Muscle layer of colon (tissue), 2 donors: ENCODE results near the gene C11orf97.

ENCODE experiments used
- H3K27ac ChIP-seq: one replicate; pipeline ENCODE4 v1.7.0; 2013; ENCODE audit warnings: low read depth, mild to moderate bottlenecking, low read length, moderate library complexity
- H3K27me3 ChIP-seq, 2 donors: one replicate each; pipeline ENCODE4 v1.7.0; 2013; ENCODE audit warnings: low read length in 2 of 2, mild to moderate bottlenecking in 2 of 2; ENCODE audit not compliant: insufficient read depth in 2 of 2, control insufficient read depth in 1 of 2
- H3K36me3 ChIP-seq: one replicate; pipeline ENCODE4 v1.7.0; 2013; ENCODE audit warnings: mild to moderate bottlenecking, low read length; ENCODE audit not compliant: insufficient read depth
- H3K4me1 ChIP-seq: one replicate; pipeline ENCODE4 v1.7.0; 2013; ENCODE audit warnings: mild to moderate bottlenecking, low read length; ENCODE audit not compliant: insufficient read depth
- H3K4me3 ChIP-seq, 2 donors: one replicate each; pipeline ENCODE4 v1.7.0; 2013; ENCODE audit warnings: low read length in 2 of 2, low read depth in 1 of 2, mild to moderate bottlenecking in 1 of 2, moderate library complexity in 1 of 2
- H3K9ac ChIP-seq: one replicate; pipeline ENCODE4 v1.7.0; 2013; ENCODE audit warnings: low read length
- H3K9me3 ChIP-seq: one replicate; pipeline ENCODE4 v1.7.0; 2013; ENCODE audit warnings: mild to moderate bottlenecking, low read length
- donor health status: abdominal sarcoma.
- donor health status: Adenocarcinoma of cecum.

C11orf97 gene

DNA sequence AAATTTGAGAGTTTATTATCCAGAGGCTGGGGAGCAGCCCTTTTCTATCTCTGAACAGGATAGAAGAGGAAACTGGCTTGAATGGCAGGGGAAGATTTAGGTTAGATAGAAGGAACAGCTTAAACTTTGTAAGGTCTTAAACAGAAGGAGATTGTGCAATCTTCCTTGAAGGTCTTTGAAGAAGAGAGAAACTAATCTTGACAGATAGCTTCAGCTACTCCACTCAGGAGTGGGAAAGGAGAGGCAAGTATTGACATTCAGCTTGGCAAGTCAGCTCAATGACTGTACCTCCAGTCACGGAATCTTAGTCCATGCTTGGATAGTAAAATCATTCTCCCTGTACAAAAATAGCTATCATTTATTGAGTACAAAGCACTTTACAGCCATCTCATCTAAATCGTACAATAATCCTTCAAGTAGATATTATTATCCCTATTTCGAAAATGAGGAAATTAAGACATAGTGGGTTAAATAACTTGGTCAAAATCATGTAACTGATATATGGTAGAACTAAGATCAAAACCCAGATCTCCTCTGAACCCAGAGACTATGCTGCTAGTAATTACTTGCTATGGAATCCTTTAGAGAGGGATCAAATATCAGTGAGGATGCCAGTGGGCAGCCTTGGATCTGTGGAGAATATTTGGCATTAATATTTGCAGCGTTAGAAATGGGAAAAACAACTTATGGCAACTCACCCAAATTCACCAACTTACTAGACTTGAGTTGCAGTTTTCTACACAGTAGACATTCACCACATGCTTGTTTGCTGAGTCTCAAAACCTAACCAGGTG is 14.6 kb downstream of the C11orf97 start:
- Histone ChIP-seq H3K9ac (no peak overlapping the region), H3K27me3 (no peaks in the 10 kb centered on the region), H3K4me1 (no peaks in the 10 kb centered on the region), H3K36me3 (no peaks in the 10 kb centered on the region), H3K27ac (no peak overlapping the region), H3K4me3 (no peak overlapping the region), H3K9me3 (no peaks in the 10 kb centered on the region)

DNA sequence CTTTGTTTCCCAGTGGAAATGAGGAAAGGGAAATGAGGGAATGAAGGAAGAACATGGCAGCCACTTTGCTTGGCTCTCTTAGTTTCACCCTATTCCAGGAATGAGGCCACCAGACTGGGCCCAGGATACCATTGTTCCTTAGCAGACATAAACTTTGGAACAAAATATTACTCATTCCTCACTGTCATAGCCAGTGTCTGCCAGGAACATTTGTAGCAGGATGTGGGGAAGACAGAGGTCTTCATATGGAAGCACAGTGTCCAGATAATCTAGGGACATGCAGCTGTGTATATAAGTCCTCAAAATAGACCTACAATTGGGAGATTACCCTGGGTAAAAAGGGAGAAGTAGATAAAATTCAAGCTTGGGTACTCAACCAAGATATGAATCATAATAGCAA is 16.3 kb downstream of the C11orf97 start:
- Histone ChIP-seq H3K4me1 (no peaks in the 10 kb centered on the region), H3K36me3 (no peaks in the 10 kb centered on the region), H3K27ac (no peak overlapping the region), H3K9ac (no peak overlapping the region), H3K9me3 (no peaks in the 10 kb centered on the region), H3K27me3 (no peaks in the 10 kb centered on the region), H3K4me3 (no peak overlapping the region)

- Histone ChIP-seq H3K27me3 (no peaks in the 10 kb centered on the region), H3K9ac (no peak overlapping the region), H3K4me3 (no peak overlapping the region), H3K36me3 (no peaks in the 10 kb centered on the region), H3K27ac (no peak overlapping the region), H3K4me1 (no peaks in the 10 kb centered on the region), H3K9me3 (no peaks in the 10 kb centered on the region)
Measured at GRCh38 chr11:94532211-94532610, 19.9 kb downstream of the C11orf97 start.

- H3K27me3 ChIP-seq: no peaks in the 10 kb centered on the region
- H3K9ac ChIP-seq: no peak overlapping the region
- no peak overlapping the region for H3K4me3 ChIP-seq
- no peaks in the 10 kb centered on the region for H3K36me3 ChIP-seq
- no peak overlapping the region for H3K27ac ChIP-seq
- no peaks in the 10 kb centered on the region for H3K9me3 ChIP-seq
- H3K4me1 ChIP-seq: no peaks in the 10 kb centered on the region
Measured at GRCh38 chr11:94533206-94533605, 20.9 kb downstream of the C11orf97 start.

GRCh38 chr11:94533696-94534630 is 21.7 kb downstream of the C11orf97 start:
- H3K36me3 ChIP-seq: no peaks in the 10 kb centered on the region
- H3K4me3 ChIP-seq: no peak overlapping the region
- H3K27ac ChIP-seq: no peak overlapping the region
- no peaks in the 10 kb centered on the region for H3K4me1 ChIP-seq
- no peaks in the 10 kb centered on the region for H3K9me3 ChIP-seq
- H3K9ac ChIP-seq: no peak overlapping the region
- no peaks in the 10 kb centered on the region for H3K27me3 ChIP-seq

DNA sequence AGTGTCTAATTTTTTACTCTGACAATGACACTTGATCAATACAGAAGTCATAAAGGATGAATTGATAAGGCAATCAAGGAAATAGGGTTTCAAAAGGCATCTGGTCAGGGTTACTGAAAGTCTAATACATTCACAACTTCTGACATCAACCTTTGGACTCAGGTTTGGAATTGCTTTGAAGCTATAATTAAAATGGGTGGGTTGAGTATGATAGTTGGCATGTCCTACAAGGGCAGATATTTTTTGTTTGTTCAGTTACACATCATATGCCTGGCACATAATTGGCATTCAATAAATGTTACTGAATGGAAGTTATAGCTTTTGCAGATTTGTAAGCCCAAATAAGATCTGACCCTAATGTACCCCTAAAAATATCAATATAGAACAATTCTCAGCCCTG is 24.1 kb downstream of the C11orf97 start:
- H3K9ac ChIP-seq: no peak overlapping the region
- no peaks in the 10 kb centered on the region for H3K27me3 ChIP-seq
- H3K4me1 ChIP-seq: no peaks in the 10 kb centered on the region
- no peaks in the 10 kb centered on the region for H3K36me3 ChIP-seq
- H3K4me3 ChIP-seq: no peak overlapping the region
- H3K27ac ChIP-seq: no peak overlapping the region
- no peaks in the 10 kb centered on the region for H3K9me3 ChIP-seq

GRCh38 chr11:94537031-94537600 is 24.9 kb downstream of the C11orf97 start:
- no peaks in the 10 kb centered on the region for H3K27me3 ChIP-seq
- no peaks in the 10 kb centered on the region for H3K9me3 ChIP-seq
- no peaks in the 10 kb centered on the region for H3K4me1 ChIP-seq
- no peaks in the 10 kb centered on the region for H3K36me3 ChIP-seq
- H3K4me3 ChIP-seq: no peak overlapping the region
- no peak overlapping the region for H3K27ac ChIP-seq
- no peak overlapping the region for H3K9ac ChIP-seq

GRCh38 chr11:94539420-94539819 is 27.2 kb downstream of the C11orf97 start:
- H3K36me3 ChIP-seq: no peaks in the 10 kb centered on the region
- H3K27ac ChIP-seq: no peak overlapping the region
- no peak overlapping the region for H3K4me3 ChIP-seq
- no peak overlapping the region for H3K9ac ChIP-seq
- H3K9me3 ChIP-seq: no peaks in the 10 kb centered on the region
- H3K27me3 ChIP-seq: no peaks in the 10 kb centered on the region
- peaks cover 7% of the 10 kb centered on the region for H3K4me1 ChIP-seq

- Histone ChIP-seq H3K36me3 (peaks cover 5% of the 10 kb centered on the region), H3K4me1 (peaks cover 34% of the 10 kb centered on the region), H3K27me3 (no peaks in the 10 kb centered on the region), H3K9ac (peak within 1 kb of the TSS; percentile 83), H3K4me3 (peak within 1 kb of the TSS; percentile 61 to 63), H3K27ac (peak within 1 kb of the TSS; percentile 98), H3K9me3 (no peaks in the 10 kb centered on the region)
Measured at GRCh38 chr11:94543695-94544645, 31.7 kb downstream of the C11orf97 start, which contains the start of gene FUT4. Gene FUT4, plus strand, starts transcription at chr11:94543921. Its CDS starts 213 bp downstream, at chr11:94544134.

GRCh38 chr11:94544646-94545263 is 32.5 kb downstream of the C11orf97 start:
- Histone ChIP-seq H3K27ac (peak overlapping the region; percentile 35), H3K9me3 (no peaks in the 10 kb centered on the region), H3K27me3 (no peaks in the 10 kb centered on the region), H3K4me3 (peak overlapping the region; percentile 61 to 63), H3K36me3 (peaks cover 5% of the 10 kb centered on the region), H3K4me1 (peaks cover 38% of the 10 kb centered on the region), H3K9ac (peak overlapping the region; percentile 83)
